Subcutaneous adipose tissue (tissue), 4 donors: ENCODE data around the gene IGSF11. TPM values are rescaled to one million over a fixed set of nuclear protein-coding genes. Genes with fewer than 3 reads are reported as not detected.

ENCODE experiments used
- CTCF ChIP-seq: fragments of 450-650 bp; IDR thresholded peaks from one replicate; pipeline ENCODE4 v1.5.1; 2016; ENCODE audit warnings: low read depth, mild to moderate bottlenecking, control low read depth, antibody characterized with exemption, moderate library complexity
- total RNA-seq, 4 donors: library from RNA; depleted of rRNA; stranded (reverse); fragments of >200 nt; gene quantifications; one replicate each; pipeline ENCODE4 v1.1.0, GENCODE V29; 2016

The IGSF11 gene
- total RNA-seq, 4 donors from 2014 or later = 1.5 TPM; not detected in 3

DNA sequence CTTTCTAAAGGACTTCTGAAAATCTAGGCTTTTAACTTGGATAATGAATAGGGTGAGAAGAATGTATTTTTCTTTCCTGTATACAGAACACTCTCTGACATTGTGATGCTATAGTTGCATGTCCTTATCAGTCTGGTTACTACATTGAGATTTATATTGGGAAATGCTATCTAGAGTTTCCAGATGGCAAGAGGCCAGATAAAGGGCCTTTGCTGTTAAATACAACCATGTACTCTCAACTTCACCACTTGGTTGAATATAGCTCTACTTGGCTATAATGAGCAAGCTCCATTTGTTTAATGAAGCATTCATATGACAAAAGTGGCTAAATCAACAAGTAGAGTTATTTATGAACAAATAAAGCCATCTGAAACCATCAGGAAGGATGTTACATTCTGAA, 91.0 kb downstream of the IGSF11 start:
- no peak for TF ChIP-seq CTCF

DNA sequence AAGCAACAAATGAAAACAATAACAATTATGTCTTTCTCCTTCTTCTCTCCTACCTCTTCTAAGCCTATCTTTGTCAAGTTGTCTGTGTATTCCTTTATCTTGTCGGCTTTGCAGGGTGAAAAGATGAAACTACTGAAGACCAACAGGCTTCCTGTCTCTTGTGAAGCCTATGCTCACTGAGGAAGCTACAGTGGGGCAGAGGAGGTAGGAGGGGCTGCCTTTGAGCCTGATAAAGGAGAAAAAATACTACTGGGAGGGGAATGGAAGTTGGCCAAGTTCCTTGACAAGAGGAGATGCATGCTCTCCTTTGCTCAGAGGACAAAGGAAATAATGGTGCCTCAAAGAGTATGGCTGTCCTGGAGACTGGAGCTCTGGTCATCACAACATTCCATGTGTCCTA, 92.0 kb downstream of the IGSF11 start:
- no peak for TF ChIP-seq CTCF

DNA sequence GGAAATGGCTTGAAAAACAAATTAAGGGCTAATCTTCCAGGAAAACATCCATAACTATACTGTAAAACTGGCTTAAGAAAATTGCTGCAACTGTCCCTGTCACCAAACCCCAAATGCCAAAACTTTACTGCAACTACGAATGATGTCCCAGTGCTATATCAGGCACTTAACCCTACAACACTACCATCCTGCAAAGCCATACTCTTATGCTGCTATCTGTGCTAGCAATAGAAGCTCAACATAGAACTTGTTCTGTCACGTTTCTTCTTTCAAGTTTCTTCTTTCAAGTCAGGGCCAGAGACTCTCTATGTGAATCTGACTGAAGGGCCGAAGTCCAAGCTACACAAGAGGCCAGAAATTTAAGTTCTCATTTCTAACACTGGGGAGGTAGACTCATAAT, 92.5 kb downstream of the IGSF11 start:
- no peak for TF ChIP-seq CTCF

- no peak for TF ChIP-seq CTCF
These were observed 93.4 kb downstream of the IGSF11 start for GRCh38 chr3:118941236-118941635.

DNA sequence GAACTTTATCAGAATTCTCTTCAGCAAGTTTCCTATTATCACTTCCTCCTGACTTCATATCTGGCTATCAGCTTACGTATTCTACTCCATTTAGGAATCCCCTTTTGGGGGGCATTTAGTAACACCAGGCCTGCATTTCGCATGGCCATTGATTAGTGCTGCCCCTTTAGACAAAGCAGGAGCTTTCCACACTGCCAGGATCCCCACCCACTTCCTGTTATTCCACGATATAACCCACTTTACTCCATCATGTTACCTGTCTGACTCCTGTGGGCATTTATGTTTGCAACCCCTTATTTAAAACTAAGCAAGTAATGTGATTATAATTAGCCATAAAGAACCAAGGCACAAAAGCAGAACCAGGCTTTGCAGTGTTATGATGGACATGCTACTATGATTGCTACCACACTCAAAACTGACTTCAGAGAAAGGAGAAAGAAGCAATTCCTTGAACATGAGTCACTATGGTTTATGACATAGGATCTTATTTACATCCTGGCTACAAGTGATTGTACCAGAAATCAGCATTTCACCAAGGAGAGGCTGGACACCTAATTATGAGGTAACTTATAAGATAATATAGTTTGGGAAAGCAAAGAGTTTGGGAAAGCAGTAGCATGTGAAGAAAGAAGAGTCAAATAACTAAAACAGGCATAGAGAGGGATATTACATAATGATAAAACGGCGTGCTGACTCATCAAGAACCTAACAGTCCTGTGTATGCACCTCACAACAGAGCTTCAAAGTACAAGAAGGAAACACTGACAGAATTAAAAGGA, 96.3 kb downstream of the IGSF11 start:
- TF ChIP-seq CTCF = no peak

DNA sequence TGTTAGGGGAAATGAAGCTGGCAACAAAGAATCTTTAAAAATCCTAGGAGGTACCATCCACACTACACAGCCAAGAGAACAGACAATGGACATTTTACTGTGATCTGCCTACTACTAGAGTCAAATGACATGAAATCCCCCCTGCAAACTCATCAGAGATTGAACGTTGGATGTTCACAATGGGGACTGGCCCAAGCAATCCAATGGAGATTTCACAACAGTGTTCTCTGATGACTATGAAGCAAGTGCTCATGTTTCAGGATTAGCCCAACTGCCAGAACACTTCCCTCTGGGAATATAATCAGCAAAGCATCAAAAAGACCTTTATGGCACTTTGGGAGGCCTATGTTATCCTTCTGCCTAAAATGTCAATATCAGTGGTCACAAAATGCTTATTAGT, 97.8 kb downstream of the IGSF11 start:
- no peak for TF ChIP-seq CTCF

- no peak for TF ChIP-seq CTCF
These were observed 101.7 kb downstream of the IGSF11 start for GRCh38 chr3:118932822-118933558.
